Small intestine (tissue), 7 donors: Measurements from ENCODE around the gene ST3GAL2. TPM values are rescaled to one million over a fixed set of nuclear protein-coding genes. Genes with fewer than 3 reads are reported as not detected.
"Not testable (repeated sequence)": the region's sequence is repeated elsewhere in the genome, so short reads cannot be mapped to it uniquely, and the experiment has no call there.

Source experiments
- DNase-seq, 2 donors: peaks; one replicate each; pipeline versions ENCODE4 v3.0.0 to v3.0.0-alpha.2; 2013
- FAIRE-seq: peaks from 2 replicates; lab custom pipeline; 2012; peaks lifted over from hg19 to GRCh38; lab: Jason Lieb, UNC
- H3K27ac ChIP-seq, 3 donors: one replicate each; pipeline ENCODE4 v1.5.1; 2013; ENCODE audit warnings: low read length in 2 of 3, mild to moderate bottlenecking in 2 of 3, control low read depth in 1 of 3, inconsistent platforms in 1 of 3, low read depth in 1 of 3, moderate library complexity in 1 of 3
- H3K27me3 ChIP-seq, 3 donors: one replicate each; pipeline ENCODE4 v1.6.1; 2013; ENCODE audit warnings: low read length in 3 of 3, inconsistent platforms in 1 of 3; ENCODE audit not compliant: control insufficient read depth in 3 of 3, insufficient read depth in 3 of 3
- H3K36me3 ChIP-seq, 3 donors: one replicate each; pipeline ENCODE4 v1.6.1; 2013; ENCODE audit warnings: low read length in 3 of 3, inconsistent platforms in 1 of 3, low read depth in 1 of 3, mild to moderate bottlenecking in 1 of 3, moderate library complexity in 1 of 3; ENCODE audit not compliant: control insufficient read depth in 3 of 3, insufficient read depth in 2 of 3
- H3K4me1 ChIP-seq, 3 donors: one replicate each; pipeline ENCODE4 v1.6.1; 2013; ENCODE audit warnings: low read length in 2 of 3, inconsistent platforms in 1 of 3, low read depth in 1 of 3, mild to moderate bottlenecking in 1 of 3, moderate library complexity in 1 of 3; ENCODE audit not compliant: control insufficient read depth in 3 of 3, insufficient read depth in 2 of 3
- H3K4me3 ChIP-seq, 3 donors: one replicate each; pipeline ENCODE4 v1.5.1; 2013; ENCODE audit warnings: low read length in 3 of 3, control low read depth in 1 of 3, inconsistent platforms in 1 of 3, low read depth in 1 of 3, mild to moderate bottlenecking in 1 of 3, moderate library complexity in 1 of 3
- H3K9me3 ChIP-seq, 2 donors: one replicate each; pipeline ENCODE4 v1.6.1; 2013; ENCODE audit warnings: low read depth in 1 of 2, low read length in 1 of 2; ENCODE audit not compliant: control insufficient read depth in 2 of 2, insufficient read depth in 1 of 2
- WGBS, 3 donors: extraction: QIAGEN DNeasy Blood & Tissue Kit; methylation state at CpG; one replicate each; pipeline ENCODE4 v1.1.7; 2013; 5-methylcytosine and 5-hydroxymethylcytosine counted together
- polyA plus RNA-seq, 4 donors: library from polyadenylated mRNA; stranded (reverse) in 3 of 4; unstranded in 1 of 4; fragments of 200-250 nt in 3 of 4; fragments of 120-200 nt in 1 of 4; gene quantifications; one replicate each; pipeline versions ENCODE4 v1.2.1 to v1.2.3, GENCODE V29; 2013
- donor health status: healthy with polysubstance abuse.
- donor health status: control.
- donor health status: control.
- donor health status: Bipolar disorder and iron deficiency.
- donor health status: healthy.

The ST3GAL2 gene
- polyA plus RNA-seq, 4 donors = 5.6 to 16.3 (median 8.4) TPM

DNA sequence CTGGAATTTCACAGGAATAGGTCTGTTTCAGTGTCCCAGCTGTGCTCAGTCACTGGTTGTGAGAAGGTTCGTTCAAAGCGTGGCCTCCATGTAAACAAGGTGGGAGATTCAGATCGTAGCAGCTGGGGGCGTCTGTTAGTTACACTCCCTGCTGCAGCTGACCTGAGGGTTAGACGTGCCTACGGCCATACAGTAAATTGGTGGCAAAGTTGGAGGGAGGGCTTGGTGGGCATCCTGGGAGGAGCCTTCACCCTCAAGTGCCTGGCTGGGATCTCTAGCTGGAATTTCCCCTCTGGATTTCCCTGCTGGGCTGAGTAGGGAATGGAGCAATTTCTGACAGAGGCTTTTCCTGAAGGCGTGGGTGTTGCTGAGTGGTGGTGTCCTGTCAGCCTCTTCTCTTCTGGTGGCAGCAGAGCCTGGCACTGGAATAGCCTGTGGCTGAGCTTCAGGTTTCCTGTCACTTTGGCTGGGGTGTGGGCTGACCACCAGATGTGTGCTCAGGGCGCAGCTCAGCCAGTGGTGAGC is 21.9 kb upstream of the ST3GAL2 start:
- Histone ChIP-seq H3K4me3 (no peak overlapping the region), H3K36me3 (peaks cover 0 to 56% (median 0%) of the 10 kb centered on the region in 3 donors), H3K27ac (peak overlapping the region in 1 of 3 donors; percentile 8), H3K9me3 (no peaks in the 10 kb centered on the region), H3K27me3 (no peaks in the 10 kb centered on the region), H3K4me1 (peaks cover 2 to 13% (median 5%) of the 10 kb centered on the region in 3 donors)
- WGBS, 3 donors = 64 to 91% (median 83%) methylated on average over 8 of the region's 8 CpGs
- DNase-seq (no peak), FAIRE-seq (no peak)

DNA sequence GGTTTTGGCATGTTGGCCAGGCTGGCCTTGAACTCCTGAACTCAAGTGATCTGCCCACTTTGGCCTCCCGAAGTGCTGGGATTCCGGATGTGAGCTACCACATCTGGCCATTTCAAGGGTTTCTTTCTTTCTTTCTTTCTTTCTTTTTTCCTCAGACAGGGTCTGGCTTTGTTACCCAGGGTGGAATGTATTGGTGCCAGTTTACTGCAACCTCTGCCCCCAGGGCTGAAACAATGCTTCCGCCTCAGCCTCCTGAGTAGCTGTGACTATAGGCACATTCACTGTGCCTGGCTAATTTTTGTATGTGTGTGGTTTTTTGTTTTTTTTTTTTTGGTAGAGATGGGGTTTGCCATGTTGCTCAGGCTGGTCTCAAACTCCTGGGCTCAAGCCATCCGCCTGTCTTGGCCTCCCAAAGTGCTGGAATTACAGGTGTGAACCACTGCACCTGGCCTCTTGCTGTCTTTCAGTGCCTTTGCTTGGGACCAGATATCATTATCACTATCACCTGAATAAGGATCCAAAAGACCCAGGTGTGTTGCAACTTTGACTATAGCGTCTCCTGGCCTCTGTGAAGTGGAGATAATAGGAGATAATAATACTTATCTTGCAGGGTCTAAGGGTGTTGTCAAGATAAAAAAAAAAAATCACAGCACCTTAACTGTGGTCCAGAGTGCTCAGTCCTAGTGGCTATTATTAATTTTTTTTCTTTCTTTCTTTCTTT is 18.7 kb upstream of the ST3GAL2 start:
- DNase-seq (peak in 1 of 2 donors; percentile 54), FAIRE-seq (no peak)
- Histone ChIP-seq H3K36me3 (peaks cover 0 to 25% (median 0%) of the 10 kb centered on the region in 3 donors), H3K9me3 (no peaks in the 10 kb centered on the region), H3K27ac (peak overlapping the region in 1 of 3 donors; percentile 19), H3K4me1 (peaks cover 2 to 19% (median 5%) of the 10 kb centered on the region in 3 donors), H3K27me3 (no peaks in the 10 kb centered on the region), H3K4me3 (no peak overlapping the region)
- WGBS, 3 donors = 40 to 77% (median 60%) methylated on average over 5 of the region's 5 CpGs

DNA sequence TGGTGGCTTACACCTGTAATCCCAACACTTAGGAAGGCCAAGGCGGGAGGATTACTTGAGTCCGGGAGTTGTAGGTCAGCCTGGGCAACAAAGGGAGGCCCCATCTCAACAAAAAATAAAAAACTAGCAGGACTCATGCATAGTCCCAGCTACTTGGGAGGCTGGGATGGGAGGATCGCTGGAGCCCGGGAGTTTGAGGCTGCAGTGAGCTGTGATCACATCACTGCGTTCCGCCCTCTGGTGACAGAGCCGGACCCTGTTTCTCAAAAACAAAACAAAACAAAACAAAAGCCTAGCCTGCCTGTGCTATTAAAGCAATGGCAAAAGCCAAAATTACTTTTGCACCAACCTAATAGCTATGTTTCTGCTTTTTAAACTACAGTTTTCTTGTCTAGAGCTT is 17.0 kb upstream of the ST3GAL2 start:
- Histone ChIP-seq H3K9me3 (no peaks in the 10 kb centered on the region), H3K27ac (no peak overlapping the region), H3K4me3 (no peak overlapping the region), H3K4me1 (peaks cover 2 to 19% (median 5%) of the 10 kb centered on the region in 3 donors), H3K27me3 (no peaks in the 10 kb centered on the region), H3K36me3 (peaks cover 0 to 8% (median 0%) of the 10 kb centered on the region in 3 donors)
- no peak for FAIRE-seq
- WGBS, 3 donors = 87 to 93% (median 89%) methylated on average over 7 of the region's 7 CpGs
- DNase-seq = no peak

DNA sequence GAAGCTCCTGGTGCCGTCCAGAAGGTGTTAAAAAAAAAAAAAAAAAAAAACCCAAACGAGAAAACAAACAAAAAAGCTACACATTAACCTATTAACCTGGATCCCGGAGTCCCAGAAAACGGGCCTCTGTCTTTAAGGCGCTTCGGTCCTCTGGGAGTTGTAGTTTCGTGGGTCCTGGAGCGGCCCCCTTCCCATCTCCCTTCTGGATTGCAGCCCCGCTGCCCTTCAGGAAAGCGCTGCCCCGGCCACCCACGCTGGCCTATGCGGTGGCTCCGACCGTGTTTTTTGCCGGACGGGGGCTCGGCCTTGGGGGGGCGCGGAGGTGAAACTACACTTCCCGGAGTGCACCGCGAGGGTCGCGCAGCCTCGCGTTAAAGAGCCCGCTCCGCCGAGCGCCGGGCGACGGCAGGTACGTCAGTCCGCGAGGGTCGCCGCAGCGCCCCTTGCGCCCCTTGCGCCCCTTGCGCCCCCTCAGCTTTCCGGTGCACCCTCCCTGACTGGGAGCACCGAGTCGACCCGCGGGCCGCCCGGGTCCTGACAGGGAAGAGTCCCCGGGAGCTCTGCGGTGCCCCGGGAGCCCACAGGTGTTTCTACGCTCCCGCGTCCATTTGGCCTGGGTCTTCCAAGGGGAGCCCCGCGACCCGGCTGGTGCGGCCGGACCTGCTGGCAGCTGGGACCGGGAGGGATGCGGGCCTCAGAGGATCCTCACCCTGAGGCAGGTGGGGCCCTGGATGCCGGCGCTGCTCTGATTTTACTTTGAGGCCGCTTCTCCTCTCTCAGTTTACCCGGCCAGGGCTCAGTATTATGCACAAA is 15.5 kb upstream of the ST3GAL2 start, which contains the start of gene FCSK:
FCSK (plus strand) TSS at position 374 of the 813 bp plus-strand sequence. CDS start 8,596 bp downstream, outside the sequence.
- WGBS, 3 donors = 0% methylated on average over 54 to 67 of the region's 67 CpGs
- Histone ChIP-seq H3K27ac (peak within 1 kb of the TSS; percentile 93 to 97 (median 96)), H3K9me3 (peaks cover 0 to 5% of the 10 kb centered on the region in 2 donors), H3K4me1 (peaks cover 0 to 19% (median 5%) of the 10 kb centered on the region in 3 donors), H3K36me3 (peaks cover 0 to 3% (median 0%) of the 10 kb centered on the region in 3 donors), H3K27me3 (no peaks in the 10 kb centered on the region), H3K4me3 (peak within 1 kb of the TSS; percentile 85 to 95 (median 90))
- FAIRE-seq (no peak), DNase-seq (peak; percentile 82 to 90)

DNA sequence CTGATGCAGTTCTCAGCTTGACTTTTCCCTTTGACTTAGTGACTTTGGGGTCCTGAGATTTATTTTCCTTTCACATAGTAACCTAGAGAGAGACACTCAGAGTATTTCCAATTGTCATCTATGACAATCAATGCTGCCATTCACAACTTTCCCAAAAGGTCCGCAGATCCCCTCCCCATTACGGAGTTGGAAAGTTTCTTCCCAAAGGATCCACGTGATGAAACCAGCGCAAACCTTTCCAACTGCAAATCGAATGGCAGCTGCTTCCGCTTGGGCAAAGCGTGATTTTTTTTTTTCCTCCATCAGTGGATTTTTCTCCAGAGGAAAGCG is 15.0 kb upstream of the ST3GAL2 start:
- H3K9me3 ChIP-seq = peaks cover 0 to 5% of the 10 kb centered on the region in 2 donors
- H3K4me1 ChIP-seq = peaks cover 0 to 19% (median 5%) of the 10 kb centered on the region in 3 donors
- H3K27ac ChIP-seq = peak overlapping the region in 2 of 3 donors; percentile 96 to 97
- DNase-seq (no peak), FAIRE-seq (no peak)
- H3K36me3 ChIP-seq = peaks cover 0 to 3% (median 0%) of the 10 kb centered on the region in 3 donors
- peak overlapping the region; percentile 85 to 95 (median 90) for H3K4me3 ChIP-seq
- H3K27me3 ChIP-seq = no peaks in the 10 kb centered on the region
- WGBS, 3 donors = 0 to 1% (median 0%) methylated on average over 8 of the region's 8 CpGs

GRCh38 chr16:70453117-70453891 is 14.4 kb upstream of the ST3GAL2 start:
- peak overlapping the region in 1 of 3 donors; percentile 96 for H3K27ac ChIP-seq
- WGBS, 3 donors = 95 to 97% (median 96%) methylated on average over 11 of the region's 11 CpGs
- no peak for DNase-seq
- no peaks in the 10 kb centered on the region for H3K27me3 ChIP-seq
- H3K4me1 ChIP-seq = peaks cover 0 to 15% (median 5%) of the 10 kb centered on the region in 3 donors
- peaks cover 0 to 5% of the 10 kb centered on the region in 2 donors for H3K9me3 ChIP-seq
- no peak for FAIRE-seq
- H3K36me3 ChIP-seq = peaks cover 0 to 3% (median 0%) of the 10 kb centered on the region in 3 donors
- peak overlapping the region in 1 of 3 donors; percentile 85 for H3K4me3 ChIP-seq

- not testable (repeated sequence) for DNase-seq, H3K4me3 ChIP-seq, H3K4me1 ChIP-seq, H3K36me3 ChIP-seq, H3K27me3 ChIP-seq, H3K27ac ChIP-seq, H3K9me3 ChIP-seq, FAIRE-seq
- 58 to 94% (median 79%) methylated on average over 17 to 25 of the region's 25 CpGs for WGBS, 3 donors
These were observed 12.1 kb upstream of the ST3GAL2 start for GRCh38 chr16:70451004-70451340.
